Right lung (tissue), 5 donors: ENCODE measurements around the gene HMGN4. TPM values are rescaled to one million over a fixed set of nuclear protein-coding genes. Genes with fewer than 3 reads are reported as not detected.
A peak's percentile ranks its signal among the peaks of the same experiment; 100 is the strongest.

ENCODE experiments used
- DNase-seq, 2 donors: peaks; one replicate each; pipeline ENCODE4 v3.0.0-alpha.2; 2013
- polyA plus RNA-seq, 5 donors: library from polyadenylated mRNA; unstranded; fragments of 120-200 nt; gene quantifications; one replicate each; pipeline versions ENCODE4 v1.2.1 to v1.2.3, GENCODE V29; 2013; ENCODE audit warnings: inconsistent platforms in 1 of 5, low replicate concordance in 1 of 5; ENCODE audit not compliant: insufficient read length in 5 of 5, insufficient read depth in 1 of 5

HMGN4 gene
- polyA plus RNA-seq, 5 donors: 63.8 to 89.2 (median 78.9) TPM

- no peak for DNase-seq
Observed at GRCh38 chr6:26575494-26575939, 37.4 kb downstream of the HMGN4 start.

- DNase-seq: no peak
Observed at GRCh38 chr6:26576407-26576843, 38.3 kb downstream of the HMGN4 start.

- DNase-seq: no peak
Observed at GRCh38 chr6:26576929-26577719, 39.0 kb downstream of the HMGN4 start.

GRCh38 chr6:26577720-26578072 lies 39.5 kb downstream of the HMGN4 start:
- no peak for DNase-seq

GRCh38 chr6:26578279-26578678 lies 40.1 kb downstream of the HMGN4 start:
- no peak for DNase-seq

GRCh38 chr6:26578741-26579140 lies 40.6 kb downstream of the HMGN4 start:
- no peak for DNase-seq

- DNase-seq: no peak
Observed at GRCh38 chr6:26581164-26581915, 43.2 kb downstream of the HMGN4 start.

GRCh38 chr6:26588965-26589364 lies 50.8 kb downstream of the HMGN4 start:
- no peak for DNase-seq

GRCh38 chr6:26592649-26593048 lies 54.5 kb downstream of the HMGN4 start:
- DNase-seq: no peak

- no peak for DNase-seq
Observed at GRCh38 chr6:26593278-26594130, 55.3 kb downstream of the HMGN4 start.

- no peak for DNase-seq
Observed at GRCh38 chr6:26594131-26594498, 55.9 kb downstream of the HMGN4 start.

GRCh38 chr6:26594730-26595632 lies 56.8 kb downstream of the HMGN4 start:
- no peak for DNase-seq

- DNase-seq: peak; percentile 90 to 91
Observed at GRCh38 chr6:26595669-26596269, 57.6 kb downstream of the HMGN4 start.

Other genes with a start within 250 kb of the HMGN4 start
- gene BTN3A2, start 173.2 kb upstream of the HMGN4 start, polyA plus RNA-seq: 10 to 100 TPM; 20.1 to 49.3 (median 42.7) TPM
- gene BTN2A2, start 155.3 kb upstream of the HMGN4 start, polyA plus RNA-seq: 10 to 100 TPM; 10.1 to 22.0 (median 16.4) TPM
- gene BTN3A1, start 136.1 kb upstream of the HMGN4 start, polyA plus RNA-seq: 10 to 100 TPM; 50.0 to 83.2 (median 66.7) TPM
- gene BTN3A3, start 97.9 kb upstream of the HMGN4 start, polyA plus RNA-seq: 10 to 100 TPM; 33.7 to 52.6 (median 48.5) TPM
- gene BTN2A1, start 80.4 kb upstream of the HMGN4 start, polyA plus RNA-seq: 10 to 100 TPM; 35.8 to 47.8 (median 45.1) TPM
- under 1 TPM; 0.12 to 0.26 (median 0.18) TPM for gene BTN1A1, start 38.1 kb upstream of the HMGN4 start, polyA plus RNA-seq
- 10 to 100 TPM; 14.0 to 18.5 (median 15.4) TPM for gene ABT1, start 58.6 kb downstream of the HMGN4 start, polyA plus RNA-seq
- 10 to 100 TPM; 26.3 to 46.5 (median 39.1) TPM for gene ZNF322, start 121.4 kb downstream of the HMGN4 start, polyA plus RNA-seq